ENCODE data around the gene ASCC3. TPM values are rescaled to one million over a fixed set of nuclear protein-coding genes. Genes with fewer than 3 reads are reported as not detected.

The ASCC3 gene
- total and polyA plus RNA-seq, 2 donors (not counting 1 experiment from before 2014, with no cell fraction given), result 9.0 to 42.3 TPM

GRCh38 chr6:100464903-100465700 is 416.0 kb downstream of the ASCC3 start, which contains the start of gene SIM1:
SIM1 (minus strand) TSS chr6:100464921; CDS start chr6:100463468, 1,453 bp downstream.
- ATAC-seq (ENCODE audit: low read depth) (peak; percentile 24), DNase-seq (peak; percentile 50)
- peaks cover 73% of the 10 kb centered on the region for H3K27me3 Mint-ChIP-seq
- TF ChIP-seq, protein P1, sequence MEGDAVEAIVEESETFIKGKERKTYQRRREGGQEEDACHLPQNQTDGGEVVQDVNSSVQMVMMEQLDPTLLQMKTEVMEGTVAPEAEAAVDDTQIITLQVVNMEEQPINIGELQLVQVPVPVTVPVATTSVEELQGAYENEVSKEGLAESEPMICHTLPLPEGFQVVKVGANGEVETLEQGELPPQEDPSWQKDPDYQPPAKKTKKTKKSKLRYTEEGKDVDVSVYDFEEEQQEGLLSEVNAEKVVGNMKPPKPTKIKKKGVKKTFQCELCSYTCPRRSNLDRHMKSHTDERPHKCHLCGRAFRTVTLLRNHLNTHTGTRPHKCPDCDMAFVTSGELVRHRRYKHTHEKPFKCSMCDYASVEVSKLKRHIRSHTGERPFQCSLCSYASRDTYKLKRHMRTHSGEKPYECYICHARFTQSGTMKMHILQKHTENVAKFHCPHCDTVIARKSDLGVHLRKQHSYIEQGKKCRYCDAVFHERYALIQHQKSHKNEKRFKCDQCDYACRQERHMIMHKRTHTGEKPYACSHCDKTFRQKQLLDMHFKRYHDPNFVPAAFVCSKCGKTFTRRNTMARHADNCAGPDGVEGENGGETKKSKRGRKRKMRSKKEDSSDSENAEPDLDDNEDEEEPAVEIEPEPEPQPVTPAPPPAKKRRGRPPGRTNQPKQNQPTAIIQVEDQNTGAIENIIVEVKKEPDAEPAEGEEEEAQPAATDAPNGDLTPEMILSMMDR (IDR thresholded peaks at IDR 0.05), result no peak
- TF ChIP-seq EZH2 (IDR thresholded peaks at IDR 0.05; ENCODE audit: borderline replicate concordance, insufficient read depth, low read depth, low read length, poor library complexity, severe bottlenecking), result peak; percentile 79
- no peaks in the 10 kb centered on the region for H3K36me3 ChIP-seq (replicated peaks in 1 of 2; ENCODE audit: control extremely low read depth in 1 of 2, control insufficient read depth in 1 of 2, extremely low read depth in 1 of 2, insufficient read depth in 2 of 2, low read length in 1 of 2)
- peak within 1 kb of the TSS; percentile 40 for H3K4me2 ChIP-seq (replicated peaks; ENCODE audit: low read depth, low read length, poor library complexity, severe bottlenecking)
- peaks cover 3% of the 10 kb centered on the region for H3K9me3 Mint-ChIP-seq (ENCODE audit: insufficient read depth)
- H3K79me2 ChIP-seq (ENCODE audit: control insufficient read depth, insufficient read depth, low read length), result no peaks in the 10 kb centered on the region
- peak within 1 kb of the TSS; percentile 30 for H2AFZ ChIP-seq (ENCODE audit: insufficient read depth, low read depth, low read length, poor library complexity, severe bottlenecking)
- H3K27me3 ChIP-seq (replicated peaks in 1 of 4; ENCODE audit: control extremely low read depth in 1 of 4, control insufficient read depth in 3 of 4, insufficient read depth in 4 of 4, low read length in 3 of 4), result peaks cover 1 to 92% (median 86%) of the 10 kb centered on the region in 4 experiments
- CTCF ChIA-PET, result no interaction called here
- POLR2A ChIA-PET, result no interaction called here
- H3K9ac ChIP-seq (ENCODE audit: low read length), result peak within 1 kb of the TSS; percentile 22
- peaks cover 7 to 64% (median 17%) of the 10 kb centered on the region in 3 donors for H3K9me3 ChIP-seq (ENCODE audit: control extremely low read depth in 1 of 3, control insufficient read depth in 2 of 3, insufficient read depth in 1 of 3, low read length in 2 of 3)
- H3K4me1 ChIP-seq (ENCODE audit: control insufficient read depth in 2 of 2, insufficient read depth in 2 of 2, low read length in 2 of 2), result peaks cover 25 to 46% of the 10 kb centered on the region in 2 donors
- H3K27ac Mint-ChIP-seq, result peak within 1 kb of the TSS; percentile 46
- H3K4me1 Mint-ChIP-seq, result peaks cover 20% of the 10 kb centered on the region
- no peaks in the 10 kb centered on the region for H4K20me1 ChIP-seq (ENCODE audit: control insufficient read depth, insufficient read depth, low read length, poor library complexity, severe bottlenecking)
- WGBS (ENCODE audit: insufficient coverage), result 8% methylated on average over 53 of the region's 66 CpGs
- H3K4me3 ChIP-seq (ENCODE audit: control extremely low read depth in 1 of 5, extremely low read depth in 1 of 5, insufficient read depth in 1 of 5, low read depth in 2 of 5, low read length in 4 of 5), result peak within 1 kb of the TSS in 2 of 5 experiments; percentile 3 to 9
- peak within 1 kb of the TSS; percentile 61 for H3K4me3 Mint-ChIP-seq
- H3K27ac ChIP-seq (ENCODE audit: low read length in 2 of 2), result no peak within 1 kb of the TSS
- intact Hi-C loops (cut with micrococcal nuclease), result loop anchor here (5.0 kb wide), 2 partner anchors 858 to 1623 kb away; partner anchors contain the start of gene PRDM13
